Transverse colon (tissue), 4 donors: ENCODE data around the gene FAH. TPM values are rescaled to one million over a fixed set of nuclear protein-coding genes. Genes with fewer than 3 reads are reported as not detected.
A peak's percentile ranks its signal among the peaks of the same experiment; 100 is the strongest.

Experiments used
- DNase-seq: peaks from one replicate; pipeline ENCODE4 v3.0.0-alpha.2; 2019
- H3K27ac ChIP-seq, 4 donors: fragments of 200-600 bp; sonication (generic); 2 replicates each; pipeline ENCODE4 v1.5.1; 2016 to 2018; ENCODE audit warnings: inconsistent platforms in 4 of 4
- H3K27me3 ChIP-seq: fragments of 200-600 bp; sonication (generic); 2 replicates; pipeline ENCODE4 v1.5.1; 2017; ENCODE audit warnings: inconsistent platforms
- H3K36me3 ChIP-seq, 4 donors: fragments of 200-600 bp; sonication (generic); 2 replicates each; pipeline ENCODE4 v1.5.1; 2017 to 2019; ENCODE audit warnings: inconsistent platforms in 4 of 4
- H3K4me1 ChIP-seq, 4 donors: fragments of 200-600 bp; sonication (generic); 2 replicates each; pipeline ENCODE4 v1.5.1; 2017 to 2020; ENCODE audit warnings: inconsistent platforms in 4 of 4
- H3K4me3 ChIP-seq, 4 donors: fragments of 200-600 bp; sonication (generic); 1 replicate in 1 of 4; 2 replicates in 3 of 4; pipeline versions ENCODE4 v1.5.1 to v1.6.1; 2017 to 2019; ENCODE audit warnings: inconsistent platforms in 4 of 4
- H3K9me3 ChIP-seq, 2 donors: fragments of 200-600 bp; sonication (generic); 2 replicates each; pipeline ENCODE4 v1.5.1; 2017 to 2019; ENCODE audit warnings: inconsistent platforms in 2 of 2
- CTCF ChIP-seq, 5 experiments: fragments of 200-600 bp in 3 of 5; fragments of 450-650 bp in 2 of 5; sonication (generic) in 3 of 5; IDR thresholded peaks; 1 replicate in 2 of 5; 2 replicates in 3 of 5; pipeline ENCODE4 v1.5.1; 2016 to 2017; ENCODE audit warnings: antibody characterized with exemption in 5 of 5, inconsistent platforms in 3 of 5, mild to moderate bottlenecking in 2 of 5, moderate library complexity in 1 of 5
- EP300 ChIP-seq: sonication (generic); formaldehyde crosslinking; IDR thresholded peaks from one replicate; pipeline ENCODE4 v1.6.1; 2017; ENCODE audit warnings: antibody characterized with exemption, low read depth
- POLR2A ChIP-seq: fragments of 450-650 bp; IDR thresholded peaks from one replicate; pipeline ENCODE4 v1.6.1; 2016; ENCODE audit warnings: antibody characterized with exemption, mild to moderate bottlenecking, moderate library complexity
- POLR2AphosphoS5 ChIP-seq, 3 donors: sonication (generic); formaldehyde crosslinking; IDR thresholded peaks; one replicate each; pipeline ENCODE4 v1.6.1; 2016; ENCODE audit warnings: antibody characterized with exemption in 3 of 3
- WGBS, 2 donors: methylation state at CpG; one replicate each; pipeline ENCODE4 v1.1.5; 2018; ENCODE audit warnings: low coverage in 1 of 2; 5-methylcytosine and 5-hydroxymethylcytosine counted together
- in situ Hi-C, 4 donors: fragments of 200-750 bp; cut with MboI; loops; one replicate each; pipeline versions ENCODE4 v1.15.0 to v1.15.1; 2017; ENCODE audit warnings: low sequenced_read_pairs in 3 of 4, low pct_ligation_motif_present in 1 of 4, low pct_unique_long_range_greater_than_20kb in 1 of 4
- intact Hi-C: fragments of 100-400 bp; cut with DNase I; formaldehyde crosslinking; loops from one replicate; pipeline ENCODE4 v1.15.1; 2023; ENCODE audit warnings: low total_unique reads
- total RNA-seq, 4 donors: library from RNA; depleted of rRNA; stranded (reverse); fragments of >200 nt; gene quantifications; one replicate each; pipeline ENCODE4 v1.1.0, GENCODE V29; 2016

FAH gene
- total RNA-seq, 4 donors from 2014 or later, result 5.6 to 10.6 (median 8.7) TPM

GRCh38 chr15:80142646-80143045, 10.2 kb upstream of the FAH start:
- H3K27ac ChIP-seq, result no peak overlapping the region
- in situ Hi-C loops, result no loop called here
- intact Hi-C loops, result no loop called here
- no peak overlapping the region for H3K4me3 ChIP-seq
- WGBS, 2 donors, result 84% methylated on average over 5 of the region's 5 CpGs; no CpG with 5 or more reads in 1 of the 2 donors
- H3K9me3 ChIP-seq, result no peaks in the 10 kb centered on the region
- TF ChIP-seq CTCF (IDR thresholded peaks at IDR 0.05) (no peak), POLR2AphosphoS5 (IDR thresholded peaks at IDR 0.05) (no peak), EP300 (no peak), POLR2A (no peak)
- H3K27me3 ChIP-seq, result no peaks in the 10 kb centered on the region
- no peaks in the 10 kb centered on the region for H3K4me1 ChIP-seq
- no peaks in the 10 kb centered on the region for H3K36me3 ChIP-seq
- DNase-seq, result no peak

GRCh38 chr15:80151148-80151547, 1.7 kb upstream of the FAH start:
- intact Hi-C loops (loop anchor here (1.0 to 10.0 kb wide), 2 partner anchors 39 to 86 kb away; no protein-coding TSS in a partner anchor), in situ Hi-C loops (loop anchor here in 3 of 4 donors (25.0 kb wide), 2 partner anchors 89 to 264 kb away; partner anchors contain the start of genes MTHFS (in 2 of the 3) and ZFAND6 (in 2 of the 3))
- TF ChIP-seq EP300, result no peak
- peaks cover 0 to 14% (median 8%) of the 10 kb centered on the region in 4 donors for H3K4me1 ChIP-seq
- no peaks in the 10 kb centered on the region for H3K36me3 ChIP-seq
- no peaks in the 10 kb centered on the region for H3K27me3 ChIP-seq
- 91% methylated on average over 6 of the region's 6 CpGs; no CpG with 5 or more reads in 1 of the 2 donors for WGBS, 2 donors
- H3K9me3 ChIP-seq, result no peaks in the 10 kb centered on the region
- no peak overlapping the region for H3K27ac ChIP-seq
- H3K4me3 ChIP-seq, result no peak overlapping the region
- no peak for DNase-seq

- no peaks in the 10 kb centered on the region for H3K9me3 ChIP-seq
- in situ Hi-C loops (loop anchor here in 3 of 4 donors (25.0 kb wide), 2 partner anchors 89 to 264 kb away; partner anchors contain the start of genes MTHFS (in 2 of the 3) and ZFAND6 (in 2 of the 3)), intact Hi-C loops (loop anchor here (1.0 to 10.0 kb wide), 2 partner anchors 39 to 87 kb away; no protein-coding TSS in a partner anchor)
- no peak for DNase-seq
- H3K4me1 ChIP-seq, result peaks cover 0 to 14% (median 8%) of the 10 kb centered on the region in 4 donors
- no peak for TF ChIP-seq POLR2A
- TF ChIP-seq EP300, result no peak
- no peak for TF ChIP-seq CTCF (IDR thresholded peaks at IDR 0.05)
- no peak for TF ChIP-seq POLR2AphosphoS5 (IDR thresholded peaks at IDR 0.05)
- no peaks in the 10 kb centered on the region for H3K36me3 ChIP-seq
- no peaks in the 10 kb centered on the region for H3K27me3 ChIP-seq
- no peak overlapping the region for H3K4me3 ChIP-seq
- 61% methylated on average over 3 of the region's 3 CpGs; no CpG with 5 or more reads in 1 of the 2 donors for WGBS, 2 donors
- H3K27ac ChIP-seq, result peak overlapping the region in 2 of 4 donors; percentile 75 to 76
Measured at GRCh38 chr15:80151576-80151975, 1.2 kb upstream of the FAH start.

GRCh38 chr15:80152180-80152895, 461 bp upstream of the FAH start:
- 0 to 1% methylated on average over 2 to 31 of the region's 41 CpGs for WGBS, 2 donors
- peak overlapping the region; percentile 76 to 84 (median 80) for H3K27ac ChIP-seq
- peak; percentile 98 for DNase-seq
- intact Hi-C loops, result loop anchor here (10.0 kb wide), 1 partner anchor 88 kb away; no protein-coding TSS in a partner anchor
- in situ Hi-C loops, result loop anchor here in 3 of 4 donors (25.0 kb wide), 2 partner anchors 90 to 265 kb away; partner anchors contain the start of genes MTHFS (in 2 of the 3) and ZFAND6 (in 2 of the 3)
- TF ChIP-seq POLR2AphosphoS5 (IDR thresholded peaks at IDR 0.05), result peak in 1 of 3 donors; percentile 25
- no peak for TF ChIP-seq POLR2A
- no peaks in the 10 kb centered on the region for H3K36me3 ChIP-seq
- no peaks in the 10 kb centered on the region for H3K27me3 ChIP-seq
- H3K4me3 ChIP-seq, result peak overlapping the region; percentile 35 to 61 (median 52)
- peaks cover 0 to 14% (median 8%) of the 10 kb centered on the region in 4 donors for H3K4me1 ChIP-seq
- H3K9me3 ChIP-seq, result no peaks in the 10 kb centered on the region

GRCh38 chr15:80153900-80154299, 1.1 kb downstream of the FAH start:
- peak overlapping the region in 1 of 4 donors; percentile 60 for H3K4me3 ChIP-seq
- in situ Hi-C loops, result loop anchor here in 3 of 4 donors (25.0 kb wide), 2 partner anchors 92 to 267 kb away; partner anchors contain the start of genes MTHFS (in 2 of the 3) and ZFAND6 (in 2 of the 3)
- TF ChIP-seq POLR2AphosphoS5 (IDR thresholded peaks at IDR 0.05), result no peak
- no peak for TF ChIP-seq EP300
- TF ChIP-seq CTCF (IDR thresholded peaks at IDR 0.05), result no peak
- no peak for TF ChIP-seq POLR2A
- H3K4me1 ChIP-seq, result peaks cover 0 to 14% (median 8%) of the 10 kb centered on the region in 4 donors
- no peak for DNase-seq
- H3K36me3 ChIP-seq, result no peaks in the 10 kb centered on the region
- no peaks in the 10 kb centered on the region for H3K27me3 ChIP-seq
- H3K9me3 ChIP-seq, result no peaks in the 10 kb centered on the region
- H3K27ac ChIP-seq, result peak overlapping the region in 3 of 4 donors; percentile 75 to 80 (median 79)
- intact Hi-C loops, result loop anchor here (10.0 kb wide), 1 partner anchor 89 kb away; no protein-coding TSS in a partner anchor
- 68 to 79% methylated on average over 3 to 4 of the region's 4 CpGs for WGBS, 2 donors
